HG03432 (cell line): Measurements from ENCODE around the gene RASSF5.

Source experiments
- ATAC-seq: cut with Tn5 transposase; IDR thresholded peaks from one replicate; pipeline ENCODE4 v1.9.1; 2021; ENCODE audit warnings: mild to moderate bottlenecking, moderate library complexity; ENCODE audit not compliant: unreplicated experiment

RASSF5 gene

DNA sequence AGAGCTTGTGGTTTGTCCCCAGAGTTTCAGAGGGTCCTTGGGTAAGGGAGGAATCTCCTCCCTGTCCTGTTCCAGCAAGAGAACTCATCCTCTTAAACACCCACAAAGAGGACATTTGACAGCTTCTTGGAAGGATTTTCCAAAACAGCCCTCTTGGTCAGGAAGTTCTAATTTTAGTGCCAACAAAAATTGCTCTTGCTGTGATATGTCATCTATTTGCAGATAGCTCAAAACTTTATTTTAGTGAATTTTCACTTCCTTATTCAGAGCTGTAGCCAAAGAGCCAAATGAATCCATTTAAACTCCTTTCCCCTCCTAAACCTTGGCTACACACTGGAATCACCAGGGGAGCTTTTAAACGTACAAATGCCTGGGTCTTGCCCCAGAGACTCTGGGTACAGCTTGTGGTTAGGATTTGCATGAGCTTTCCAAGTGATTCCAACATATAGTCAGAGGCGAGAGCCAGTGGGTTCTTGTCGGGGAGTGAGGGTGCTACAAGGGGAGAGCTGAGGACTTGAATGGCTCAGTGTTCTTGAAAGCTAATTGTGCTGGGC, 11.8 kb upstream of the RASSF5 start:
- ATAC-seq, result peak; percentile 14

DNA sequence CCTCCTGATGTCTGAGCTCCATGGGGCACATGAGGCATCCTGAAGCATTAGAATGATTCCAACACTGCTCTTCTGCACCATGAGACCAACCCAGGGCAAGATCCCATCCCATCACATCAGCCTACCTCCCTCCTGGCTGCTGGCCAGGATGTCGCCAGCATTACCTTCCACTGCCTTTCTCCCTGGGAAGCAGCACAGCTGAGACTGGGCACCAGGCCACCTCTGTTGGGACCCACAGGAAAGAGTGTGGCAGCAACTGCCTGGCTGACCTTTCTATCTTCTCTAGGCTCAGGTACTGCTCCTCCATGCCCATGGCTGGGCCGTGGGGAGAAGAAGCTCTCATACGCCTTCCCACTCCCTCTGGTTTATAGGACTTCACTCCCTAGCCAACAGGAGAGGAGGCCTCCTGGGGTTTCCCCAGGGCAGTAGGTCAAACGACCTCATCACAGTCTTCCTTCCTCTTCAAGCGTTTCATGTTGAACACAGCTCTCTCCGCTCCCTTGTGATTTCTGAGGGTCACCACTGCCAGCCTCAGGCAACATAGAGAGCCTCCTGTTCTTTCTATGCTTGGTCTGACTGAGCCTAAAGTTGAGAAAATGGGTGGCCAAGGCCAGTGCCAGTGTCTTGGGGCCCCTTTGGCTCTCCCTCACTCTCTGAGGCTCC, 11.1 kb upstream of the RASSF5 start:
- peak; percentile 78 for ATAC-seq

DNA sequence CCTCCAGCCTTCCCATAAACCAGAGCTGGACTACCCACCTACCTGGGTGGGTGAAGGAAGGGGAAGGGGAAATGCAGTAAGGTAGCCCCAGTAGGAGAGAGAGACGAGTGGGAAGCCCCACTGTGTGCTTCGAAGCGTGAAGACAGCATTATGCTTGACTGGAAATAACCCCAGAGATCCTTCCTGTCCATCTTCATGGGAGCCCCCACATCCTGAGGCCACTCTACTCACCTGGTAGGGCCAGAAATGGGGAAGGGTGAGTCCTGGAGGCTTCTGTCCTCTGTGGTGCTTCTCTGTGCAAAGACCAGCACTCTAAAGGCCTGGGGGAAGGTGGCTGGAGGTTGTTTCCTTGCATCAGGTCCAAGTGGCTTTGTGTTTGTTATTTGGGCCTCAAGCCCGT, 10.0 kb upstream of the RASSF5 start:
- no peak for ATAC-seq

GRCh38 chr1:206497774-206498173, 9.6 kb upstream of the RASSF5 start:
- no peak for ATAC-seq

DNA sequence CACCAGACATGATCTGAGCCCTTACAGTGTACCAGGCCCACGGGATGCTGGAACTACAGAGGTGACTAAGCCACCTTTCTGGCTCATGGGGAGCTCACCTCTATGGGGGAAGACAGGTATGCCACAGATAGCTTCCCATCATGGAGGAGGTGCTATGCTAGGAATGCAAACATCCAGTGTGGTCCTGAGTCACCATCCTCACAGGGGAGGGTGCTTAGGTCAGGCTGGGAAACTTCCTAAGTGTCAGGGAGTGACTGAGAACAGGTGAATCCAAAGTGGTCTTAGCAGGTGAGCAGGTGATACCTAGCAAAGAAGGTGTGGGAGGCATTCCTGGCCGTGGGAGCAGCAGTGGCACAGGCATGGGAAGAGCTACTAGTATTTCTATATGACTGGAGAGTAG, 8.6 kb upstream of the RASSF5 start:
- ATAC-seq, result no peak

DNA sequence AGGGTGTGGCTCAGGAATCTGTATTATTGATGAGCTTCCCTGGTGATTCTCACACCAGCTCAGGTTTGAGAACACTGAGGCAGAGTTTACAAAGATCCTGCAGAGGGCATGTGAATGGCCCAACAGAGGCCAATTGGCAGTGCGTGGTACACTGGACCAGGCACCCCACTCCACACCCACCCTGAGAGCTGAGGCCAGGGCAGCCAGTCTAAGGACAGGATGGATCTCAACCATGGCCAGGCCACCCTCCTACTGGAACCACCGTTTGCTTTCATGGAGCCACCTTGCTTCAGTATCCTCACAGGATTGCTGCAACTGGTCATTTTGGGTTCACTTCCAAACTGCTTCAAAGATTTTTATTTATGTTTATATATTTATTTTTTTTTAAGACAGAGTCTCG, 7.3 kb upstream of the RASSF5 start:
- ATAC-seq, result no peak

- ATAC-seq, result no peak
Observed at GRCh38 chr1:206501881-206502280, 5.5 kb upstream of the RASSF5 start.

DNA sequence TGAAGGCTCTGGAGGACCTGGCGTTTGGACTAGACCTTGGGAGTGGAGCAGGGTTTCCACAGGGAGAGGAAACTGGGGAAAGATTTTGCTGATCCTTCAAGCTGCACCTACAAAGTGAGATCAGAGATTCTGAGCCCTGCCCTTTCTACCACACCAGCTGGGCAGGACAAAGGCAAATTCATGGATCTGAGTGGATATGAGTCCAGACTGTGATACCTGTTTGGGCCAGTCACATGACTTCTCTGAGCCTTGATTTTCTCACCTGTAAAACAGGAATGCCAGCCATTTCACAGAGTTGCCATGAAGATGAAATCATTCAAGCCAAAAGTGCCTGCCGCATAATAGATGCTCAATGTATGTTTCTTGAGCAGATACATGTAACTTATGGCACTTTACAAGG, 4.9 kb upstream of the RASSF5 start:
- no peak for ATAC-seq

- no peak for ATAC-seq
Observed at GRCh38 chr1:206502812-206503211, 4.5 kb upstream of the RASSF5 start.

GRCh38 chr1:206503591-206504362, 3.6 kb upstream of the RASSF5 start:
- ATAC-seq, result peak; percentile 67

- no peak for ATAC-seq
Observed at GRCh38 chr1:206504363-206504713, 3.0 kb upstream of the RASSF5 start.

- no peak for ATAC-seq
Observed at GRCh38 chr1:206505702-206506355, 1.5 kb upstream of the RASSF5 start.

DNA sequence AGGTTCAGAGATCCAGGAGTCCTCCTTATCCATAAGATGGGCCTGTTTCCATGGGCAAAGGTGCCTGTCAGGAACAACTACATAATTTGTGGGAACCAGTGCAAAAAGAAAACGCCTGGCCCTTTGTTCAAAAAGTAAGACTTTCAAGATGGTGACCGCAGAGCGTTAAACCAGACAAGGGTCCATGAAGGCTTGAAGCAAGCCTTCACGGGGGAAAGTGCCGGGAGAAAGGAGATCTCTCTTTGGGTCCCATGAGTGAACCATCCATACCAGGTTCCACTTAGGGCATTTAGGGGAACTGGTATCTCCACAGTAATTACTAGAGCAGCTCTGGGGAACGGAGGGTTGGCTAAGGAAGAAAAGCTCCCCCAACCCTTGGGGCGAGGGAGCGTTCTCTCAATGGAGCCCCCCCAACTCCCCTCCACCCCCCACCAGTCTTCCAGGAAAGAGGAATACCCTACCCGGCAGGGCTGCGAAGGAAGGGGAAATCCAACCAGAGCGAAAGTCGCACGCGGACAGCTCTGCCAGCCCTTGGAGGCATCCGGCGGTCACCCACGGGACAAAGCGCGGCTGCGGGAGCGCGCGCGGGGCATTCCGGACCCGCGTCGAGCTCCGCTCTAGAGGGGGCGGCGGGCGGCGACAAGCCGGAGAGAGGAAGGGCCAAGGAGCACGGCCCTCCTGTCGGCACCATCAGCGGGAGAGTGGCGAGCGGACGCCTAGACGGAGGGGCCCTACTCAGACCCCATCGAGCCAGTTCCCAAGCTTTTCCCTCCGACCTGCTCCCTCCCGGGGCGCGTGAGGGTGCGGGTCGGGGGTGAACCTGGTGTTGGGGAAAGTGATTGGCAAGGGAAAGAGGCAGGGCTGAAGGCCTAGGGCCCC, 687 bp upstream of the RASSF5 start:
- ATAC-seq, result peak; percentile 24

- ATAC-seq, result no peak
Observed at GRCh38 chr1:206508130-206508889, 979 bp downstream of the RASSF5 start.

- ATAC-seq, result no peak
Observed at GRCh38 chr1:206508956-206509355, 1.6 kb downstream of the RASSF5 start.

DNA sequence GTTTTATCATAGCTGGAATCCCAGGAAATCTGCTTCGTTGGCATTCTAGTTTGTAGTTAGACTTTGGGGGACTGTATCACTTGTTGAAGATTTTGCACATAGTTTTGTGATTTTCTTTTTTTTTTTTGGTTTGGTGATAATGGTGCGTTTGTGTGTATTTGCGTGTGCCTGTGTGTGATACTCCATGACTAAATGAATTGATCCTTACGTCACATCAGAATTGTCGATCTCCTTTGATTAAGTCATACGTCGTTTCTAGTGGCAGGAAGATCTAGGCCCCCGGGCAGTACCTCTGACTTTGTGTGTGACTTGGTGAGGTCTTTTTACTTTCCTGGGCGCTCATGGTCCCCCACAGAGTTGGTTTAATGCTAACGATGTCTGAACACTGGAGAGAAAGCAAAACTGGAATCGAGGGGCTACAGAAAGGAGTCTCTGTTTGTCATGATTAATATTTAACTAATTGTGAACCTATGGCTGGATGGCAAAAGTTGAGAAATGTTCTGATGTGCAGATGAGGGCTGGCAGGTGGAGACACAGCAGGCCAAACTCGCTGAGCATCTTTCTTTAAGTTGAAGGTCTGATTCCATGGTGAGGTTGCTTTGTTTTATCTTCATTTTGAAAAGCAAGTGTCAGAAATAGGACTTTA, 2.4 kb downstream of the RASSF5 start:
- no peak for ATAC-seq

DNA sequence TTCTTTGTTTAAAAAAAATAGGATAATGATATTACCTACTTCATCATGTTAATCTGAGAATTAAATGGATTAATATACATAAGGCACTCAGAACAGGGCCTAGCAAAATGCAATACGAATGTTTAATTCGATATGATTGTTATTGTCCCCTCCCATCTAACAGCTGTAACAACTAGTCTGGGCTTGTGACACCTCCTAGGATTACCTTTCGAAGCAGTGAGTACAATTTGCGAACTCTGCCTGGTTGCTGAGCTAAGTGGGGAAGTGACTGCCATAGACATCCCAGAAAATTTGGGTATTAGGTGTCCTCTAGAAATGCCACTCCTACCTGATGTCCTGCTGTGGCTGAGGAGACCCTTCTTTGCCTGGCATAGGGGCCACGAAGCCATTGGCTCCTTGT, 3.0 kb downstream of the RASSF5 start:
- ATAC-seq, result no peak

GRCh38 chr1:206511362-206512057, 4.2 kb downstream of the RASSF5 start:
- ATAC-seq, result no peak
